HCT116 (cell line): ENCODE data around the gene BRINP1. TPM values are rescaled to one million over a fixed set of nuclear protein-coding genes. Genes with fewer than 3 reads are reported as not detected.

Experiments used
- ATAC-seq: fragments of 200-7000 bp; cut with Tn5 transposase; 2 replicates; pipeline ENCODE4 v1.9.1; 2020; ENCODE audit warnings: mild to moderate bottlenecking, moderate library complexity
- BruUV-seq: library from RNA; stranded (reverse); fragments of 400-500 nt; replicated peaks from 2 replicates; lab custom pipeline; 2021; lab: Mats Ljungman, UMichigan
- CTCF ChIA-PET: fragments of 300-600 bp; sonication (Branson Sonifier 250); formaldehyde crosslinking; loops from one replicate; lab custom pipeline; 2021; ENCODE audit warnings: antibody characterized with exemption; lab: Charles Lee
- POLR2A ChIA-PET: fragments of 300-600, 350-600 bp; sonication (Branson Sonifier 250); formaldehyde crosslinking; loops from one replicate; lab custom pipeline; 2021; ENCODE audit warnings: antibody characterized with exemption; lab: Charles Lee
- RAD21 ChIA-PET, 2 experiments: fragments of 300-600 bp; sonication (Branson Sonifier 250); formaldehyde crosslinking; loops; one replicate each; lab custom pipeline; 2023; ENCODE audit warnings: low total read pairs in 2 of 2; ENCODE audit not compliant: uncharacterized antibody in 2 of 2, unreplicated experiment in 2 of 2, low non-redundant PET in 1 of 2; lab: Charles Lee
- DNase-seq: peaks from one replicate; pipeline ENCODE4 v3.0.0-alpha.2; 2010; ENCODE audit warnings: low read depth, low spot score
- H2AFZ ChIP-seq: fragments of 200-600 bp; shearing (Covaris generic), sonication (generic); 2 replicates; pipeline ENCODE4 v1.6.1; 2017; ENCODE audit warnings: low read depth, mixed run types, mixed read lengths, antibody characterized with exemption, low read length; ENCODE audit not compliant: poor library complexity, severe bottlenecking
- H3K27ac ChIP-seq: 2 replicates; pipeline ENCODE4 v1.5.1; 2012; ENCODE audit warnings: low read depth, low read length
- H3K27me3 ChIP-seq: fragments of 200-600 bp; sonication (generic); 2 replicates; pipeline ENCODE4 v1.6.1; 2016; ENCODE audit warnings: mixed run types, low read length, mixed read lengths; ENCODE audit not compliant: insufficient read depth
- H3K36me3 ChIP-seq, 2 experiments: fragments of 200-500 bp in 1 of 2; fragments of 200-600 bp in 1 of 2; sonication (Bioruptor generic) in 1 of 2; sonication (generic) in 1 of 2; 2 replicates each; pipeline versions ENCODE4 v1.5.1 to v1.6.1; 2014 to 2016; ENCODE audit warnings: low read length in 2 of 2, inconsistent platforms in 1 of 2, mixed read lengths in 1 of 2, mixed run types in 1 of 2; ENCODE audit not compliant: insufficient read depth in 2 of 2, control insufficient read depth in 1 of 2
- H3K4me1 ChIP-seq, 2 experiments: fragments of 200-600 bp in 1 of 2; sonication (generic) in 1 of 2; 2 replicates each; pipeline versions ENCODE4 v1.5.1 to v1.6.1; 2012 to 2017; ENCODE audit warnings: low read length in 2 of 2, inconsistent platforms in 1 of 2, mild to moderate bottlenecking in 1 of 2, mixed read lengths in 1 of 2, mixed run types in 1 of 2, moderate library complexity in 1 of 2; ENCODE audit not compliant: insufficient read depth in 2 of 2, control insufficient read depth in 1 of 2
- H3K4me2 ChIP-seq: fragments of 200-600 bp; sonication (generic); 2 replicates; pipeline ENCODE4 v1.6.1; 2017; ENCODE audit warnings: mixed run types, low read length, mixed read lengths
- H3K4me3 ChIP-seq, 2 experiments: fragments of 200-600 bp in 1 of 2; sonication (generic) in 1 of 2; replicated peaks in 1 of 2; 2 replicates each; pipeline ENCODE4 v1.5.1; 2011 to 2016; ENCODE audit warnings: low read length in 2 of 2, control low read depth in 1 of 2, low read depth in 1 of 2, mild to moderate bottlenecking in 1 of 2, mixed read lengths in 1 of 2, mixed run types in 1 of 2
- H3K79me2 ChIP-seq: fragments of 200-600 bp; sonication (generic); 2 replicates; pipeline ENCODE4 v1.6.1; 2017; ENCODE audit warnings: mild to moderate bottlenecking, mixed run types, low read length, moderate library complexity, mixed read lengths; ENCODE audit not compliant: insufficient read depth
- H3K9ac ChIP-seq: fragments of 200-600 bp; sonication (generic); 2 replicates; pipeline ENCODE4 v1.6.1; 2016; ENCODE audit warnings: low read length, mixed read lengths
- H3K9me2 ChIP-seq: fragments of 200-600 bp; sonication (generic), shearing (Covaris generic); 2 replicates; pipeline ENCODE4 v1.6.1; 2017; ENCODE audit warnings: mixed run types, mild to moderate bottlenecking, moderate library complexity; ENCODE audit not compliant: insufficient read depth
- H3K9me3 ChIP-seq, 2 experiments: fragments of 200-500 bp in 1 of 2; fragments of 200-600 bp in 1 of 2; sonication (Bioruptor generic) in 1 of 2; sonication (generic) in 1 of 2; 2 replicates each; pipeline ENCODE4 v1.6.1; 2014 to 2017; ENCODE audit warnings: low read length in 2 of 2, mixed read lengths in 2 of 2, inconsistent platforms in 1 of 2, low read depth in 1 of 2, mild to moderate bottlenecking in 1 of 2, mixed run types in 1 of 2, moderate library complexity in 1 of 2; ENCODE audit not compliant: control insufficient read depth in 1 of 2, insufficient read depth in 1 of 2
- H4K20me1 ChIP-seq: fragments of 200-600 bp; sonication (generic), shearing (Covaris generic); 2 replicates; pipeline ENCODE4 v1.6.1; 2017; ENCODE audit warnings: mixed run types, mild to moderate bottlenecking, moderate library complexity; ENCODE audit not compliant: insufficient read depth
- ATF3 ChIP-seq: IDR thresholded peaks from 2 replicates; pipeline ENCODE4 v1.6.1; 2012
- CEBPB ChIP-seq: IDR thresholded peaks from 2 replicates; pipeline ENCODE4 v1.6.1; 2012; ENCODE audit warnings: low read depth
- EZH2 ChIP-seq: fragments of 200-600 bp; sonication (generic); IDR thresholded peaks from 2 replicates; pipeline ENCODE4 v1.6.1; 2017; ENCODE audit warnings: antibody characterized with exemption, mixed run types
- EZH2phosphoT487 ChIP-seq: fragments of 200-600 bp; IDR thresholded peaks from 2 replicates; pipeline ENCODE4 v1.6.1; 2018; ENCODE audit warnings: antibody characterized with exemption, borderline replicate concordance
- POLR2A ChIP-seq: IDR thresholded peaks from 2 replicates; pipeline ENCODE4 v1.7.0; 2011; ENCODE audit warnings: borderline replicate concordance; ENCODE audit not compliant: insufficient read depth, insufficient read length; ENCODE audit errors: extremely low read depth
- POLR2AphosphoS5 ChIP-seq: IDR thresholded peaks from 2 replicates; pipeline ENCODE4 v1.6.1; 2011; ENCODE audit warnings: mild to moderate bottlenecking, low read depth, low read length, moderate library complexity
- SIN3A ChIP-seq: IDR thresholded peaks from 2 replicates; pipeline ENCODE4 v1.6.1; 2012; ENCODE audit warnings: low read depth
- SRF ChIP-seq: IDR thresholded peaks from 2 replicates; pipeline ENCODE4 v1.6.1; 2012; ENCODE audit warnings: low read depth
- TCF7L2 ChIP-seq: IDR thresholded peaks from 2 replicates; pipeline ENCODE4 v1.7.0; 2011; ENCODE audit warnings: borderline replicate concordance, inconsistent platforms; ENCODE audit not compliant: insufficient read depth, insufficient read length; ENCODE audit errors: extremely low read depth
- YY1 ChIP-seq: IDR thresholded peaks from 2 replicates; pipeline ENCODE4 v1.6.1; 2011; ENCODE audit warnings: low read length, low read depth, moderate library complexity, mild to moderate bottlenecking; ENCODE audit not compliant: insufficient replicate concordance; ENCODE audit errors: extremely low read depth
- ZBTB33 ChIP-seq: IDR thresholded peaks from 2 replicates; pipeline ENCODE4 v1.6.1; 2011; ENCODE audit warnings: mild to moderate bottlenecking, low read length, moderate library complexity; ENCODE audit not compliant: insufficient replicate concordance; ENCODE audit errors: extremely low read depth
- ZFX ChIP-seq: fragments of 450-650 bp; IDR thresholded peaks from 2 replicates; pipeline ENCODE4 v1.6.1; 2017
- intact Hi-C: fragments of 100-400 bp; cut with micrococcal nuclease; formaldehyde crosslinking; loops from 2 replicates; pipeline ENCODE4 v1.10.0; 2022
- total RNA-seq: library from RNA; stranded (reverse); gene quantifications from one replicate; pipeline ENCODE4 v1.2.1, GENCODE V29; 2021; ENCODE audit not compliant: unreplicated experiment

The BRINP1 gene
- total RNA-seq, 1 experiment from 2014 or later: not detected

GRCh38 chr9:119157196-119157595 is 212.0 kb downstream of the BRINP1 start:
- Histone ChIP-seq H3K9me2 (no peaks in the 10 kb centered on the region), H3K4me3 (no peak overlapping the region), H3K79me2 (no peaks in the 10 kb centered on the region), H3K4me2 (no peak overlapping the region), H3K27me3 (no peaks in the 10 kb centered on the region), H2AFZ (no peak overlapping the region), H3K27ac (no peak overlapping the region), H4K20me1 (no peaks in the 10 kb centered on the region), H3K4me1 (no peaks in the 10 kb centered on the region), H3K9ac (no peak overlapping the region), H3K9me3 (peaks cover 8 to 12% of the 10 kb centered on the region in 2 experiments; a peak in 2 of 4 replicates), H3K36me3 (no peaks in the 10 kb centered on the region)
- TF ChIP-seq CEBPB (no peak), EZH2 (no peak), ATF3 (no peak), TCF7L2 (no peak), SRF (no peak), POLR2AphosphoS5 (no peak), EZH2phosphoT487 (no peak), SIN3A (no peak), YY1 (no peak)
- intact Hi-C loops: no loop called here
- CTCF ChIA-PET: no interaction called here
- no peak for DNase-seq
- POLR2A ChIA-PET: no interaction called here
- no TSS peak for BruUV-seq
- no peak for ATAC-seq
- RAD21 ChIA-PET: no interaction called here

GRCh38 chr9:119156354-119156753 is 212.9 kb downstream of the BRINP1 start:
- TF ChIP-seq ZBTB33 (no peak), POLR2A (no peak), ZFX (no peak)

More at GRCh38 chr9:119156354-119156753, 212.9 kb downstream of the BRINP1 start:
- Histone ChIP-seq H3K4me3 (no peak overlapping the region), H3K9me2 (no peaks in the 10 kb centered on the region), H3K27ac (no peak overlapping the region), H3K36me3 (no peaks in the 10 kb centered on the region), H4K20me1 (no peaks in the 10 kb centered on the region), H3K79me2 (no peaks in the 10 kb centered on the region), H3K9me3 (peaks cover 11 to 17% of the 10 kb centered on the region in 2 experiments; a peak in 2 of 4 replicates), H3K27me3 (no peaks in the 10 kb centered on the region), H3K9ac (no peak overlapping the region), H3K4me2 (no peak overlapping the region), H3K4me1 (no peaks in the 10 kb centered on the region), H2AFZ (no peak overlapping the region)
- ChIA-PET CTCF (no interaction called here), RAD21 (no interaction called here), POLR2A (no interaction called here)
- intact Hi-C loops: no loop called here
- no TSS peak for BruUV-seq
- ATAC-seq (no peak), DNase-seq (no peak)
